ENCODE data around the gene NRXN3. TPM values are rescaled to one million over a fixed set of nuclear protein-coding genes. Genes with fewer than 3 reads are reported as not detected.

NRXN3 gene
- total RNA-seq, 2 experiments from 2014 or later, result not detected

- Histone ChIP-seq H3K79me2 (ENCODE audit: insufficient read depth, low read depth, low read length) (no peaks in the 10 kb centered on the region), H2AFZ (ENCODE audit: low read length) (no peak overlapping the region), H3K4me2 (ENCODE audit: low read length) (no peak overlapping the region), H3K4me3 (ENCODE audit: low read depth, low read length, poor library complexity, severe bottlenecking) (no peak overlapping the region), H3K9me2 (ENCODE audit: insufficient read depth, low read length) (no peaks in the 10 kb centered on the region), H3K36me3 (ENCODE audit: insufficient read depth, low read length) (no peaks in the 10 kb centered on the region), H3K9me3 (ENCODE audit: low read length) (no peaks in the 10 kb centered on the region), H3K27ac (ENCODE audit: low read depth, low read length, poor library complexity, severe bottlenecking) (no peak overlapping the region), H3K4me1 (ENCODE audit: insufficient read depth, low read length, poor library complexity, severe bottlenecking) (no peaks in the 10 kb centered on the region), H4K20me1 (ENCODE audit: insufficient read depth, low read length) (no peaks in the 10 kb centered on the region)
- ChIA-PET CTCF (ENCODE audit: unreplicated experiment) (no interaction called here), POLR2A (no interaction called here)
- no peak for DNase-seq (ENCODE audit: low spot score)
- BruUV-seq (replicated peaks), result no TSS peak
- no peak for TF ChIP-seq CTCF (conservative IDR thresholded peaks at IDR 0.05; ENCODE audit: low read length)
- TF ChIP-seq EZH2phosphoT487 (IDR thresholded peaks at IDR 0.05; ENCODE audit: borderline replicate concordance, low read depth, low read length), result no peak
- intact Hi-C loops (cut with micrococcal nuclease; ENCODE audit: unreplicated experiment), result no loop called here
These were observed 1023.7 kb downstream of the NRXN3 start for GRCh38 chr14:79193689-79194477.

GRCh38 chr14:79196216-79196615, 1026.0 kb downstream of the NRXN3 start:
- H3K36me3 ChIP-seq (ENCODE audit: insufficient read depth, low read length), result no peaks in the 10 kb centered on the region
- BruUV-seq (replicated peaks), result no TSS peak
- no peak for DNase-seq (ENCODE audit: low spot score)
- H3K27ac ChIP-seq (ENCODE audit: low read depth, low read length, poor library complexity, severe bottlenecking), result no peak overlapping the region
- H3K9me3 ChIP-seq (ENCODE audit: low read length), result no peaks in the 10 kb centered on the region
- no peaks in the 10 kb centered on the region for H3K9me2 ChIP-seq (ENCODE audit: insufficient read depth, low read length)
- no peak overlapping the region for H3K4me3 ChIP-seq (ENCODE audit: low read depth, low read length, poor library complexity, severe bottlenecking)
- H3K4me1 ChIP-seq (ENCODE audit: insufficient read depth, low read length, poor library complexity, severe bottlenecking), result no peaks in the 10 kb centered on the region
- intact Hi-C loops (cut with micrococcal nuclease; ENCODE audit: unreplicated experiment), result no loop called here
- TF ChIP-seq CTCF (conservative IDR thresholded peaks at IDR 0.05; ENCODE audit: low read length), result no peak
- TF ChIP-seq EZH2phosphoT487 (IDR thresholded peaks at IDR 0.05; ENCODE audit: borderline replicate concordance, low read depth, low read length), result no peak
- no peaks in the 10 kb centered on the region for H4K20me1 ChIP-seq (ENCODE audit: insufficient read depth, low read length)
- H3K79me2 ChIP-seq (ENCODE audit: insufficient read depth, low read depth, low read length), result no peaks in the 10 kb centered on the region
- CTCF ChIA-PET (ENCODE audit: unreplicated experiment), result no interaction called here
- POLR2A ChIA-PET, result no interaction called here
- no peak overlapping the region for H2AFZ ChIP-seq (ENCODE audit: low read length)
- H3K4me2 ChIP-seq (ENCODE audit: low read length), result no peak overlapping the region

GRCh38 chr14:79197516-79197915, 1027.3 kb downstream of the NRXN3 start:
- TF ChIP-seq EZH2phosphoT487 (IDR thresholded peaks at IDR 0.05; ENCODE audit: borderline replicate concordance, low read depth, low read length), result no peak
- no peak for TF ChIP-seq CTCF (conservative IDR thresholded peaks at IDR 0.05; ENCODE audit: low read length)
- intact Hi-C loops (cut with micrococcal nuclease; ENCODE audit: unreplicated experiment), result no loop called here
- BruUV-seq (replicated peaks), result no TSS peak
- Histone ChIP-seq H3K27ac (ENCODE audit: low read depth, low read length, poor library complexity, severe bottlenecking) (no peak overlapping the region), H2AFZ (ENCODE audit: low read length) (no peak overlapping the region), H3K4me1 (ENCODE audit: insufficient read depth, low read length, poor library complexity, severe bottlenecking) (no peaks in the 10 kb centered on the region), H3K9me3 (ENCODE audit: low read length) (no peaks in the 10 kb centered on the region), H3K36me3 (ENCODE audit: insufficient read depth, low read length) (no peaks in the 10 kb centered on the region), H3K4me2 (ENCODE audit: low read length) (no peak overlapping the region), H4K20me1 (ENCODE audit: insufficient read depth, low read length) (no peaks in the 10 kb centered on the region), H3K9me2 (ENCODE audit: insufficient read depth, low read length) (no peaks in the 10 kb centered on the region), H3K79me2 (ENCODE audit: insufficient read depth, low read depth, low read length) (no peaks in the 10 kb centered on the region), H3K4me3 (ENCODE audit: low read depth, low read length, poor library complexity, severe bottlenecking) (no peak overlapping the region)
- CTCF ChIA-PET (ENCODE audit: unreplicated experiment), result no interaction called here
- POLR2A ChIA-PET, result no interaction called here
- no peak for DNase-seq (ENCODE audit: low spot score)
